Measurements from ENCODE around the gene PEAK3. TPM values are rescaled to one million over a fixed set of nuclear protein-coding genes. Genes with fewer than 3 reads are reported as not detected.

The PEAK3 gene
- polyA plus RNA-seq, 1 experiment: not detected

DNA sequence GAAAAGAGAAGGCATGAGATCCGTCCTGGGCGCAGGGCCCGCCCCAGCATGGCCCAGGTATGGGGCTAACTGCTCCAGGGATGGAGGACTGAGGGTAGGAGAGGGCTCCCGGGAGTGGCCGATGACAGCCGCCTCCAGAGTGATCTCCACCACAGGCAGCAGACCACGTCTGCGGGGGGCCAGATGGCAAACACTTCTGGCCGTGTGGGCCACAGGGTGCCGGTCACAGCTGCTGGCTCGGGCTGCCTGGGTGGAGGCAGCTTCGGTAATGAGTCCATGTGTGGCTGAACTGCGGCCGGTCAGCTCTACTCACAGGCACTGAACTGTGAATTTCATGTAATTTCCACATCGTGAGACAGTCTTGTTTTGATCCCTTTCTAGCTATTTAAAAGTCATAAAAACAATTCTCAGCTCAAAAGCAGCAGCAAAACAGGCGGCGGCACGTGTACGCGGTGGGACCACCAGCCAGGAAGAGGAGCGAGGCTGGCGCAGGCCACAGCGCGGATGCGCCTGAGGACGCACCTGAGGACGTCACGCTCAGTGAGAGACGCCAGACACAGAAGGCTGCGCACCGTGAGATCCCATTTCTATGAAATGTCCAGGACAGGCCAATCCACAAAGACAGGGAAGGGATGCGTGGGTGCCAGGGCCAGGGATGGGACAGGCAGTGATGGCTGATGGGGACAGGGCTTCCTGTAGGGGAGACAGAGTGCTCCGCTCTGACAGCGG lies 42.4 kb upstream of the PEAK3 start:
- CTCF ChIA-PET: interaction anchor here (0.8 kb wide), 1 partner anchor 8 kb away, joined by 3 read pairs; no protein-coding TSS in a partner anchor
- H3K36me3 ChIP-seq (ENCODE audit: control insufficient read depth, insufficient read depth, low read length): peaks cover 14% of the 10 kb centered on the region
- H3K4me3 ChIP-seq (ENCODE audit: low read depth, low read length): no peak overlapping the region
- POLR2A ChIA-PET: no interaction called here
- DNase-seq (ENCODE audit: low read depth): no peak
- no peaks in the 10 kb centered on the region for H3K27me3 ChIP-seq (ENCODE audit: control insufficient read depth, insufficient read depth, low read length)
- TF ChIP-seq, protein P1, sequence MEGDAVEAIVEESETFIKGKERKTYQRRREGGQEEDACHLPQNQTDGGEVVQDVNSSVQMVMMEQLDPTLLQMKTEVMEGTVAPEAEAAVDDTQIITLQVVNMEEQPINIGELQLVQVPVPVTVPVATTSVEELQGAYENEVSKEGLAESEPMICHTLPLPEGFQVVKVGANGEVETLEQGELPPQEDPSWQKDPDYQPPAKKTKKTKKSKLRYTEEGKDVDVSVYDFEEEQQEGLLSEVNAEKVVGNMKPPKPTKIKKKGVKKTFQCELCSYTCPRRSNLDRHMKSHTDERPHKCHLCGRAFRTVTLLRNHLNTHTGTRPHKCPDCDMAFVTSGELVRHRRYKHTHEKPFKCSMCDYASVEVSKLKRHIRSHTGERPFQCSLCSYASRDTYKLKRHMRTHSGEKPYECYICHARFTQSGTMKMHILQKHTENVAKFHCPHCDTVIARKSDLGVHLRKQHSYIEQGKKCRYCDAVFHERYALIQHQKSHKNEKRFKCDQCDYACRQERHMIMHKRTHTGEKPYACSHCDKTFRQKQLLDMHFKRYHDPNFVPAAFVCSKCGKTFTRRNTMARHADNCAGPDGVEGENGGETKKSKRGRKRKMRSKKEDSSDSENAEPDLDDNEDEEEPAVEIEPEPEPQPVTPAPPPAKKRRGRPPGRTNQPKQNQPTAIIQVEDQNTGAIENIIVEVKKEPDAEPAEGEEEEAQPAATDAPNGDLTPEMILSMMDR (IDR thresholded peaks at IDR 0.05; ENCODE audit: insufficient read depth, low read depth, low read length): no peak

GRCh38 chr19:2323707-2324106 lies 41.7 kb upstream of the PEAK3 start:
- H3K4me3 ChIP-seq (ENCODE audit: low read depth, low read length): no peak overlapping the region
- peaks cover 14% of the 10 kb centered on the region for H3K36me3 ChIP-seq (ENCODE audit: control insufficient read depth, insufficient read depth, low read length)
- CTCF ChIA-PET: interaction anchor here (0.8 kb wide), 1 partner anchor 8 kb away, joined by 3 read pairs; no protein-coding TSS in a partner anchor
- DNase-seq (ENCODE audit: low read depth): no peak
- no peaks in the 10 kb centered on the region for H3K27me3 ChIP-seq (ENCODE audit: control insufficient read depth, insufficient read depth, low read length)
- POLR2A ChIA-PET: no interaction called here
- TF ChIP-seq, protein P1 (IDR thresholded peaks at IDR 0.05; ENCODE audit: insufficient read depth, low read depth, low read length): no peak

DNA sequence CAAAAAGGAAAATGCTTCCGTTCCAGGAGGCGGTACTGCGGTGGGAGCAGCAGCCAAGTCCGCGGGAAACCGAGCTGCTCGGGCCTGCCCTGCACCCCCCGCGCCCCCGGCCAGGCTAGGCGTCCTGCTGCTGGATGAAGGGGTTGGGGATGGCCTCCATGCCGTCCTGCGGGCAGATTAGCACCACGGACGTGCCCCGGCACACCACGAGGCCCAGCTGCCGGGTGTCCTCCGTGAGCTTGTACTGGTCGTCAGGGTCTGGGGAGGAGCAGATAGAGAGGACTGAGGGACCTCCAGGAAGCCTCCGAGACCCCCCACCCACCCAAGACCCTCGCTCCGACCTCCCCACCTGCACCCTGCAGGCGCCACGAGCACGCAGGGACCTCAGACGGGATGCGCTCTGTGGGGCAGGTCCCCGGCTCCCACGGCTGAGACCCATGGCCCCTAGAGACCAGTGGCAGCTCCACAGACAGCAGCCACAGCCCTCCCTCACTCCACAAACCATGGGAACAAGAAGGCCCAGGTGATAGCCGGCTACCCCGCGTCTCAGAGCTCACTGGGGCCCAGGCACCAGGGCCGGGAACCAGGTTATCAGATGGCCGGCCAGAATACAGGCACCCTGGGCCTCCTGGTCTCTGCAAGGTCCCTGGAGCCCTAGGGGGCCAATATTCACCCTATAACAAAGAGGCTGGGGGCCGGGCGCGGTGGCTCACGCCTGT lies 39.7 kb upstream of the PEAK3 start:
- Histone ChIP-seq H3K4me3 (ENCODE audit: low read depth, low read length) (no peak overlapping the region), H3K27me3 (ENCODE audit: control insufficient read depth, insufficient read depth, low read length) (no peaks in the 10 kb centered on the region), H3K36me3 (ENCODE audit: control insufficient read depth, insufficient read depth, low read length) (peaks cover 14% of the 10 kb centered on the region)
- CTCF ChIA-PET: no interaction called here
- TF ChIP-seq, protein P1 (IDR thresholded peaks at IDR 0.05; ENCODE audit: insufficient read depth, low read depth, low read length): no peak
- no peak for DNase-seq (ENCODE audit: low read depth)
- POLR2A ChIA-PET: no interaction called here

GRCh38 chr19:2320939-2321338 lies 39.0 kb upstream of the PEAK3 start:
- peaks cover 14% of the 10 kb centered on the region for H3K36me3 ChIP-seq (ENCODE audit: control insufficient read depth, insufficient read depth, low read length)
- no peaks in the 10 kb centered on the region for H3K27me3 ChIP-seq (ENCODE audit: control insufficient read depth, insufficient read depth, low read length)
- CTCF ChIA-PET: interaction anchor here (0.6 kb wide), 2 partner anchors 60 to 71 kb away, joined by 3 read pairs; no protein-coding TSS in a partner anchor
- DNase-seq (ENCODE audit: low read depth): no peak
- POLR2A ChIA-PET: no interaction called here
- no peak overlapping the region for H3K4me3 ChIP-seq (ENCODE audit: low read depth, low read length)
- TF ChIP-seq, protein P1 (IDR thresholded peaks at IDR 0.05; ENCODE audit: insufficient read depth, low read depth, low read length): no peak

GRCh38 chr19:2320049-2320448 lies 38.1 kb upstream of the PEAK3 start:
- Histone ChIP-seq H3K36me3 (ENCODE audit: control insufficient read depth, insufficient read depth, low read length) (peaks cover 9% of the 10 kb centered on the region), H3K27me3 (ENCODE audit: control insufficient read depth, insufficient read depth, low read length) (no peaks in the 10 kb centered on the region), H3K4me3 (ENCODE audit: low read depth, low read length) (no peak overlapping the region)
- no peak for DNase-seq (ENCODE audit: low read depth)
- TF ChIP-seq, protein P1 (IDR thresholded peaks at IDR 0.05; ENCODE audit: insufficient read depth, low read depth, low read length): no peak
- POLR2A ChIA-PET: no interaction called here
- CTCF ChIA-PET: interaction anchor here (1.2 kb wide), 1 partner anchor 10 kb away, joined by 4 read pairs; no protein-coding TSS in a partner anchor

All from BJ (cell line).